Measurements from ENCODE around the gene NR5A2. TPM values are rescaled to one million over a fixed set of nuclear protein-coding genes. Genes with fewer than 3 reads are reported as not detected.

The NR5A2 gene
- total RNA-seq, 4 donors from 2014 or later = 1.1 to 1.9 (median 1.2) TPM

GRCh38 chr1:200191993-200192392 is 164.5 kb downstream of the NR5A2 start:
- no peak overlapping the region for H3K4me3 ChIP-seq
- H3K27me3 ChIP-seq = no peaks in the 10 kb centered on the region
- DNase-seq = no peak
- H3K36me3 ChIP-seq = no peaks in the 10 kb centered on the region
- H3K27ac ChIP-seq = no peak overlapping the region
- in situ Hi-C loops (cut with MboI; ENCODE audit: low sequenced_read_pairs in 4 of 4) = no loop called here
- no peaks in the 10 kb centered on the region for H3K9me3 ChIP-seq
- ATAC-seq = no peak
- H3K4me1 ChIP-seq = no peaks in the 10 kb centered on the region
- intact Hi-C loops (cut with DNase I; ENCODE audit: low total_unique reads) = no loop called here
- TF ChIP-seq CTCF (IDR thresholded peaks at IDR 0.05 in 4 of 5, conservative IDR thresholded peaks at IDR 0.05 in 1 of 5) (no peak), POLR2A (IDR thresholded peaks at IDR 0.05) (no peak)

- Histone ChIP-seq H3K4me1 (no peaks in the 10 kb centered on the region), H3K9me3 (no peaks in the 10 kb centered on the region), H3K27ac (no peak overlapping the region), H3K4me3 (no peak overlapping the region), H3K27me3 (no peaks in the 10 kb centered on the region), H3K36me3 (no peaks in the 10 kb centered on the region)
- intact Hi-C loops (cut with DNase I; ENCODE audit: low total_unique reads) = no loop called here
- no peak for DNase-seq
- TF ChIP-seq CTCF (IDR thresholded peaks at IDR 0.05 in 4 of 5, conservative IDR thresholded peaks at IDR 0.05 in 1 of 5) (no peak), POLR2A (IDR thresholded peaks at IDR 0.05) (no peak)
- in situ Hi-C loops (cut with MboI; ENCODE audit: low sequenced_read_pairs in 4 of 4) = no loop called here
- no peak for ATAC-seq
Measured at GRCh38 chr1:200194477-200194876, 167.0 kb downstream of the NR5A2 start.

GRCh38 chr1:200198236-200198635 is 170.7 kb downstream of the NR5A2 start:
- H3K9me3 ChIP-seq = no peaks in the 10 kb centered on the region
- no peak overlapping the region for H3K4me3 ChIP-seq
- H3K27ac ChIP-seq = no peak overlapping the region
- in situ Hi-C loops (cut with MboI; ENCODE audit: low sequenced_read_pairs in 4 of 4) = no loop called here
- ATAC-seq = no peak
- TF ChIP-seq CTCF (IDR thresholded peaks at IDR 0.05 in 4 of 5, conservative IDR thresholded peaks at IDR 0.05 in 1 of 5) (no peak), POLR2A (IDR thresholded peaks at IDR 0.05) (no peak)
- DNase-seq = no peak
- no peaks in the 10 kb centered on the region for H3K27me3 ChIP-seq
- H3K36me3 ChIP-seq = no peaks in the 10 kb centered on the region
- intact Hi-C loops (cut with DNase I; ENCODE audit: low total_unique reads) = no loop called here
- H3K4me1 ChIP-seq = no peaks in the 10 kb centered on the region

GRCh38 chr1:200205216-200205995 is 177.9 kb downstream of the NR5A2 start:
- Histone ChIP-seq H3K4me1 (no peaks in the 10 kb centered on the region), H3K27me3 (no peaks in the 10 kb centered on the region), H3K9me3 (no peaks in the 10 kb centered on the region), H3K4me3 (no peak overlapping the region), H3K36me3 (no peaks in the 10 kb centered on the region), H3K27ac (no peak overlapping the region)
- TF ChIP-seq POLR2A (IDR thresholded peaks at IDR 0.05) (no peak), CTCF (IDR thresholded peaks at IDR 0.05 in 4 of 5, conservative IDR thresholded peaks at IDR 0.05 in 1 of 5) (no peak)
- in situ Hi-C loops (cut with MboI; ENCODE audit: low sequenced_read_pairs in 4 of 4) (no loop called here), intact Hi-C loops (cut with DNase I; ENCODE audit: low total_unique reads) (no loop called here)
- DNase-seq (no peak), ATAC-seq (no peak)

GRCh38 chr1:200206340-200206739 is 178.8 kb downstream of the NR5A2 start:
- no peaks in the 10 kb centered on the region for H3K9me3 ChIP-seq
- no peak overlapping the region for H3K27ac ChIP-seq
- H3K36me3 ChIP-seq = no peaks in the 10 kb centered on the region
- no peaks in the 10 kb centered on the region for H3K27me3 ChIP-seq
- no peaks in the 10 kb centered on the region for H3K4me1 ChIP-seq
- H3K4me3 ChIP-seq = no peak overlapping the region
- intact Hi-C loops (cut with DNase I; ENCODE audit: low total_unique reads) = no loop called here
- in situ Hi-C loops (cut with MboI; ENCODE audit: low sequenced_read_pairs in 4 of 4) = no loop called here
- no peak for DNase-seq
- TF ChIP-seq CTCF (IDR thresholded peaks at IDR 0.05 in 4 of 5, conservative IDR thresholded peaks at IDR 0.05 in 1 of 5) = no peak
- TF ChIP-seq POLR2A (IDR thresholded peaks at IDR 0.05) = no peak
- no peak for ATAC-seq

All from gastrocnemius medialis (tissue), 4 donors.